B cell (primary cell): ENCODE results near the gene GLCCI1. TPM values are rescaled to one million over a fixed set of nuclear protein-coding genes. Genes with fewer than 3 reads are reported as not detected.

Experiments used
- ATAC-seq: fragments of 200-7000 bp; cut with Tn5 transposase; one replicate; pipeline ENCODE4 v1.10.0; 2021; ENCODE audit warnings: low read depth, mild to moderate bottlenecking, moderate number of reproducible peaks, moderate library complexity
- CTCF ChIA-PET: fragments of 350-600 bp; sonication (Branson Sonifier 250); formaldehyde crosslinking; loops from one replicate; lab custom pipeline; 2021; ENCODE audit warnings: antibody characterized with exemption, inconsistent platforms; lab: Charles Lee
- POLR2A ChIA-PET: fragments of 350-600 bp; sonication (Branson Sonifier 250); formaldehyde crosslinking; loops from one replicate; lab custom pipeline; 2021; ENCODE audit warnings: antibody characterized with exemption; lab: Charles Lee
- DNase-seq: peaks from one replicate; pipeline ENCODE4 v3.0.0; 2013
- H2AFZ ChIP-seq: 2 replicates; pipeline ENCODE4 v1.6.1; 2012; ENCODE audit warnings: mild to moderate bottlenecking, low read depth, low read length; ENCODE audit not compliant: insufficient read depth, poor library complexity, severe bottlenecking
- H3K27ac ChIP-seq, 2 donors: 1 replicate in 1 of 2; 2 replicates in 1 of 2; pipeline ENCODE4 v1.5.1; 2012 to 2013; ENCODE audit warnings: low read length in 2 of 2, mild to moderate bottlenecking in 2 of 2, moderate library complexity in 1 of 2
- H3K27me3 ChIP-seq, 4 experiments: fragments of 200-600 bp in 1 of 4; sonication (generic) in 1 of 4; replicated peaks in 1 of 4; 1 replicate in 2 of 4; 2 replicates in 2 of 4; pipeline versions ENCODE4 v1.6.1 to v1.7.0; 2013 to 2016; ENCODE audit warnings: low read length in 3 of 4, mild to moderate bottlenecking in 2 of 4, mixed read lengths in 1 of 4, moderate library complexity in 1 of 4; ENCODE audit not compliant: insufficient read depth in 4 of 4, control insufficient read depth in 3 of 4; ENCODE audit errors: control extremely low read depth in 1 of 4
- H3K36me3 ChIP-seq, 2 experiments: replicated peaks in 1 of 2; 1 replicate in 1 of 2; 2 replicates in 1 of 2; pipeline versions ENCODE4 v1.6.1 to v1.7.1; 2013; ENCODE audit warnings: low read length in 1 of 2; ENCODE audit not compliant: insufficient read depth in 2 of 2, control insufficient read depth in 1 of 2; ENCODE audit errors: control extremely low read depth in 1 of 2, extremely low read depth in 1 of 2
- H3K4me1 ChIP-seq, 2 donors: fragments of 200-600 bp in 1 of 2; sonication (generic) in 1 of 2; 1 replicate in 1 of 2; 2 replicates in 1 of 2; pipeline versions ENCODE4 v1.5.1 to v1.6.1; 2013 to 2017; ENCODE audit warnings: low read length in 2 of 2; ENCODE audit not compliant: control insufficient read depth in 2 of 2, insufficient read depth in 2 of 2
- H3K4me2 ChIP-seq: replicated peaks from 2 replicates; pipeline ENCODE3; 2012; ENCODE audit warnings: mild to moderate bottlenecking, low read depth, low read length; ENCODE audit not compliant: poor library complexity, severe bottlenecking
- H3K4me3 ChIP-seq, 5 experiments: fragments of 200-600 bp in 1 of 5; sonication (generic) in 1 of 5; 1 replicate in 3 of 5; 2 replicates in 2 of 5; pipeline versions ENCODE4 v1.5.1 to v1.7.0; 2011 to 2016; ENCODE audit warnings: low read length in 4 of 5, mild to moderate bottlenecking in 4 of 5, low read depth in 2 of 5, control low read depth in 1 of 5, moderate library complexity in 1 of 5; ENCODE audit not compliant: insufficient read depth in 1 of 5; ENCODE audit errors: control extremely low read depth in 1 of 5, extremely low read depth in 1 of 5
- H3K79me2 ChIP-seq: fragments of 200-600 bp; sonication (generic); one replicate; pipeline ENCODE4 v1.6.0; 2016; ENCODE audit warnings: low read length; ENCODE audit not compliant: control insufficient read depth, insufficient read depth
- H3K9ac ChIP-seq: fragments of 200-600 bp; sonication (generic); 2 replicates; pipeline ENCODE4 v1.6.1; 2017; ENCODE audit warnings: mild to moderate bottlenecking, low read length, moderate library complexity
- H3K9me3 ChIP-seq, 3 donors: one replicate each; pipeline versions ENCODE4 v1.6.1 to v1.7.1; 2013; ENCODE audit warnings: low read length in 2 of 3; ENCODE audit not compliant: control insufficient read depth in 2 of 3, insufficient read depth in 1 of 3; ENCODE audit errors: control extremely low read depth in 1 of 3
- H4K20me1 ChIP-seq: 2 replicates; pipeline ENCODE4 v1.6.0; 2012; ENCODE audit warnings: mild to moderate bottlenecking, low read length; ENCODE audit not compliant: insufficient read depth, control insufficient read depth, poor library complexity, severe bottlenecking
- H3K27ac Mint-ChIP-seq: one replicate; pipeline ENCODE4 v1.8.0; 2021; ENCODE audit warnings: mixed read lengths
- H3K27me3 Mint-ChIP-seq: one replicate; pipeline ENCODE4 v1.8.0; 2021; ENCODE audit warnings: mixed read lengths
- H3K4me1 Mint-ChIP-seq: one replicate; pipeline ENCODE4 v1.8.0; 2021; ENCODE audit warnings: mixed read lengths
- H3K4me3 Mint-ChIP-seq: one replicate; pipeline ENCODE4 v1.8.0; 2021; ENCODE audit warnings: mixed read lengths
- H3K9me3 Mint-ChIP-seq: one replicate; pipeline ENCODE4 v1.8.0; 2022; ENCODE audit warnings: mixed read lengths; ENCODE audit not compliant: insufficient read depth
- EZH2 ChIP-seq: IDR thresholded peaks from 2 replicates; pipeline ENCODE4 v1.6.1; 2012; ENCODE audit warnings: borderline replicate concordance, low read depth, mild to moderate bottlenecking, moderate library complexity, low read length; ENCODE audit not compliant: insufficient read depth, poor library complexity, severe bottlenecking
- WGBS: methylation state at CpG from one replicate; pipeline ENCODE4 v1.1.5; 2013; ENCODE audit warnings: missing lambda C conversion rate; ENCODE audit not compliant: insufficient coverage; 5-methylcytosine and 5-hydroxymethylcytosine counted together
- intact Hi-C: fragments of 100-400 bp; cut with micrococcal nuclease; formaldehyde crosslinking; loops from one replicate; pipeline ENCODE4 v1.10.0; 2022
- polyA plus RNA-seq: library from polyadenylated mRNA; depleted of rRNA; stranded (reverse); fragments of >200 nt; gene quantifications from 2 replicates; pipeline ENCODE4 v1.2.3, GENCODE V29; 2012
- total RNA-seq, 2 donors: library from RNA; stranded (reverse); fragments of 120-200 nt in 1 of 2; gene quantifications; 1 replicate in 1 of 2; 2 replicates in 1 of 2; pipeline versions ENCODE4 v1.2.3 to v1.2.4, GENCODE V29; 2013 to 2022
- TF ChIP-seq, protein P1 (sequence below): fragments of 200-600 bp; IDR thresholded peaks from one replicate; pipeline ENCODE4 v1.8.0; 2022; ENCODE audit warnings: antibody characterized with exemption, mild to moderate bottlenecking

The GLCCI1 gene
- total and polyA plus RNA-seq, 2 donors (not counting 1 experiment from before 2014, with no cell fraction given) = 17.7 to 50.3 TPM

DNA sequence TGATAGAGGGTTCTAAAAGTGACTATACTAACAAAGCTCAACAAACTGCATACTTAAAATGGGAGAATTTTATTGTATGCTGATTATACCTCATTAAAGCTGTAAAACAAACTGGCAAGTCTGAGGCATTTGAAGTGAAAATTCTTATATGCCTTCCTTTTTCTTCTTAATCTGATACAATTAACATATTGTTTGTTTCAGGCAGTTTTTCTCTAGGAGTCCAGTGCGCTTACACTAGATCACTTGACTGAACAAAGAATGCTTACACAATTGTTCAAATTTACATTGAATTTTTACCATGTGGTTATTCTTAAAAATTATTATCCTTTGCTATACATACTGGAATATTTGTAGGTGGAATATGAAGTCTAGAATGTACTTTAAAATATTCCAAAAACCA is 89.0 kb downstream of the GLCCI1 start:
- ChIA-PET CTCF (no interaction called here), POLR2A (no interaction called here)
- Mint-ChIP-seq H3K27ac (no peak overlapping the region), H3K27me3 (no peaks in the 10 kb centered on the region), H3K4me3 (no peak overlapping the region), H3K9me3 (no peaks in the 10 kb centered on the region), H3K4me1 (peaks cover 1% of the 10 kb centered on the region)
- Histone ChIP-seq H3K9me3 (no peaks in the 10 kb centered on the region), H3K9ac (no peak overlapping the region), H3K4me1 (no peaks in the 10 kb centered on the region), H3K79me2 (peaks cover 7% of the 10 kb centered on the region), H3K4me3 (no peak overlapping the region), H3K27me3 (no peaks in the 10 kb centered on the region), H3K36me3 (peaks cover 7 to 28% of the 10 kb centered on the region in 2 experiments), H3K27ac (no peak overlapping the region), H4K20me1 (no peaks in the 10 kb centered on the region), H2AFZ (no peak overlapping the region), H3K4me2 (no peak overlapping the region)
- WGBS = no CpG with 5 or more reads among the region's 1 CpG
- ATAC-seq = no peak
- TF ChIP-seq, protein P1, sequence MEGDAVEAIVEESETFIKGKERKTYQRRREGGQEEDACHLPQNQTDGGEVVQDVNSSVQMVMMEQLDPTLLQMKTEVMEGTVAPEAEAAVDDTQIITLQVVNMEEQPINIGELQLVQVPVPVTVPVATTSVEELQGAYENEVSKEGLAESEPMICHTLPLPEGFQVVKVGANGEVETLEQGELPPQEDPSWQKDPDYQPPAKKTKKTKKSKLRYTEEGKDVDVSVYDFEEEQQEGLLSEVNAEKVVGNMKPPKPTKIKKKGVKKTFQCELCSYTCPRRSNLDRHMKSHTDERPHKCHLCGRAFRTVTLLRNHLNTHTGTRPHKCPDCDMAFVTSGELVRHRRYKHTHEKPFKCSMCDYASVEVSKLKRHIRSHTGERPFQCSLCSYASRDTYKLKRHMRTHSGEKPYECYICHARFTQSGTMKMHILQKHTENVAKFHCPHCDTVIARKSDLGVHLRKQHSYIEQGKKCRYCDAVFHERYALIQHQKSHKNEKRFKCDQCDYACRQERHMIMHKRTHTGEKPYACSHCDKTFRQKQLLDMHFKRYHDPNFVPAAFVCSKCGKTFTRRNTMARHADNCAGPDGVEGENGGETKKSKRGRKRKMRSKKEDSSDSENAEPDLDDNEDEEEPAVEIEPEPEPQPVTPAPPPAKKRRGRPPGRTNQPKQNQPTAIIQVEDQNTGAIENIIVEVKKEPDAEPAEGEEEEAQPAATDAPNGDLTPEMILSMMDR = no peak
- TF ChIP-seq EZH2 = no peak
- DNase-seq = no peak
- intact Hi-C loops = no loop called here

DNA sequence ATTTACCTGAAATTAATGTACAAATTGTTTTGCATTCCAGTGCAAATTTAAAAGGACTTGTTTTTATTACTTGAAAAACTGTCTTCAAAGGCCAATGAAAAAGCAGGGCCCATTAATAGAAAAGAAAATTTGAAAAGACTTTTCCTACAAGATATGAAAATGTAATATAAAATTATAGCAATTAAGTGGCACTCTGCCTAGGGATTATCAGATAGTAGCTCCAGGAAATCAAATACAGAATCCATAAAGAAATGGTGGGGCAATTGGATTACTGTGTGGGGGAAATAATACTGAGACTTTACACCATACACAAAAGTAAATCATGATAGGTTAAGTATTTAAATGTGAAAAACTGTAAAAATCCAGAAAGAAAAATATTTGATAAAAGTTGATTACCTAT is 89.7 kb downstream of the GLCCI1 start:
- intact Hi-C loops = no loop called here
- H3K9me3 Mint-ChIP-seq = no peaks in the 10 kb centered on the region
- TF ChIP-seq, protein P1 = no peak
- TF ChIP-seq EZH2 = no peak
- no peak overlapping the region for H2AFZ ChIP-seq
- no peak for ATAC-seq
- H4K20me1 ChIP-seq = no peaks in the 10 kb centered on the region
- H3K79me2 ChIP-seq = peaks cover 10% of the 10 kb centered on the region
- no peak overlapping the region for H3K27ac ChIP-seq
- CTCF ChIA-PET = no interaction called here
- H3K36me3 ChIP-seq = peaks cover 7 to 33% of the 10 kb centered on the region in 2 experiments
- H3K4me3 Mint-ChIP-seq = no peak overlapping the region
- H3K9ac ChIP-seq = no peak overlapping the region
- no peak overlapping the region for H3K4me3 ChIP-seq
- no peaks in the 10 kb centered on the region for H3K4me1 ChIP-seq
- H3K9me3 ChIP-seq = peaks cover 0 to 2% (median 1%) of the 10 kb centered on the region in 3 donors
- no peaks in the 10 kb centered on the region for H3K4me1 Mint-ChIP-seq
- H3K27me3 ChIP-seq = no peaks in the 10 kb centered on the region
- no peak for DNase-seq
- H3K27me3 Mint-ChIP-seq = no peaks in the 10 kb centered on the region
- POLR2A ChIA-PET = no interaction called here
- H3K27ac Mint-ChIP-seq = no peak overlapping the region
- H3K4me2 ChIP-seq = no peak overlapping the region
